Hematopoietic multipotent progenitor cell treated with erythropoietin and hydrocortisone succinate and interleukin-3 and kit ligand, for 15 days (in vitro differentiated cells): ENCODE data around the gene SUCO.

Experiments
- DNase-seq: peaks from one replicate; pipeline ENCODE4 v3.0.0-alpha.2; 2015; ENCODE audit warnings: low spot score

SUCO gene

GRCh38 chr1:172517545-172517944, 15.4 kb upstream of the SUCO start:
- DNase-seq = no peak

DNA sequence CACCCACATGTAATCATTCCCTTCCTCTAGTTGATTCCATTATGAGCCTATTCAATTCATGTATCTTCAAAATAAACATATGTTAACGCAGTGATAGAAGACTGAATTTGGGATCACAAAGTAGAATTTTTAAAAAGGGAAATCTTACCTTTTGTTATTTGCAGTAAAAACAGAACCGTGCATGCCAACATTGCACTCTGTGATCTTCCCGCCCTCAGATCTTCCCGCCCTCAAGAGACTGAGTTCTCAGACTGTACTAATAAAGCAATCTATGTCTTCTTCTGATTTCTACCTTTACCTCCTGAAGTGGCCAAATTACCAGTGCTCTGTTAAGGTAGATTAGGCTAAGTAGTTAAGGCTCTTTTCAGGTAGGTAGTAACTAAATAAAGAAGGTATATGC, 3.6 kb upstream of the SUCO start:
- DNase-seq = no peak

- peak; percentile 38 for DNase-seq
Observed at GRCh38 chr1:172530000-172530399, 3.0 kb upstream of the SUCO start.

DNA sequence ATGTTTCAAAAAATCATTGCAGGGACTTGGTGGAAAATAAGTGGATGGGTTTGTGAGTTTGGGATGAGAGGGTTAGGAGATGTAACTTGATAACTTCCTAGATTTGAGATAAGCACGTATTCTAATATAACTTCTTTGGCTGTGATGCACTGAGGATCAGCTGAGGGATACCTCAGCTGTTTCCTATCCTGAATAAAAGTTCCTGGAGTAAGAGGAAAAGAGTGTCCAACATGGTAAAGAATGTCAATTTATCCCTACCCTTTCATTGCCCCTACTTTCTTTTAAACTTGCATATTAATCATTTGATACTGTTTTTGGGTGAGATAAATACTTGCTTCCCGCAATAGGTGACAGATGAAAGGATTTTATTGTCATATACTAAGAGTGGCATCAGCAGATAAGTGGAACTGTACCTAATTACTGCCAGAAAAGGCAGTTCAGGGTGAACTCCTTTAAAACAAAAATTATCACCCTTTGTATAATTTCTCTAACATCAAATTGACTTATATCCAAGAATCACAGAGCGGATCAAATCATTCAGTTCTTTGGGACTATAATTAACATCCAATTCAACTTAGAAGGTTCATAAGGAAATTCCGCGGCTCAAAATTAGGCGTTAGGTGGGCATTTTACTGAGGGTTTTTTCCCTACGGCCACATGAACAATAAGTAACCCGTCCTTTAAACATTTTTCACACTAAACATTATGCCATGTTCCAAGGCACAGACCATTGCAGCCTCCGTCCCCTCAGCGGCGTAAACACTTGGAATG, 1.4 kb upstream of the SUCO start:
- DNase-seq = peak; percentile 50

GRCh38 chr1:172532183-172532699, 709 bp upstream of the SUCO start:
- DNase-seq = peak; percentile 98

GRCh38 chr1:172533513-172534151, 682 bp downstream of the SUCO start:
- DNase-seq = peak; percentile 33

- no peak for DNase-seq
Observed at GRCh38 chr1:172536256-172536655, 3.3 kb downstream of the SUCO start.

GRCh38 chr1:172537366-172537765, 4.4 kb downstream of the SUCO start:
- DNase-seq = no peak

DNA sequence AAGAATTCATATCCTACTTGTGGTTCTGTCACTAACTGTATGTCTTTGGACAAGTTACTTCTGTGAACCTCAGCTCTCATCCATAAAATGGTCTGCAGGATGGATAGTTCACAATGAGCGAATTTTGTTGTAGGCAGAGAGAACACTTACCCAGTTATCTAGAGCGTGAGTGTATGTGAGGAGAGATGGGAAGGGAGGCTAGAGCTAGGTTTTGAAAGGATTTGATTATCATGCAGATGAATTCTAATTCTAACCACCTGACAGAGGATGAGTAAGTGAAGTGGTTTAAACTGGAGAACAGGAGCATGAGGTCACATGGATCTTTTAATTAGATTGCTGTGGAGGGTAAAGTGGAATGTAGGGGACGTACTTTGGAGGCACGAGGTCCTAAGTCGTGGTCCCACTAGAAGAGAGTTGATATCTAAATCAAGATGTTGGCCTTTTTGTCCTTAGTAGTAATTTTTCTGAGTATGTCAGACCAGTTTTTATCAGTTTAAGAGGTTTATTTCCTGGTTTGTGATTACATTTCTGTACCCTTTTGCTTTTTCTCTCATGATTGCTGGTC, 5.0 kb downstream of the SUCO start:
- no peak for DNase-seq

- no peak for DNase-seq
Observed at GRCh38 chr1:172540635-172541034, 7.7 kb downstream of the SUCO start.

DNA sequence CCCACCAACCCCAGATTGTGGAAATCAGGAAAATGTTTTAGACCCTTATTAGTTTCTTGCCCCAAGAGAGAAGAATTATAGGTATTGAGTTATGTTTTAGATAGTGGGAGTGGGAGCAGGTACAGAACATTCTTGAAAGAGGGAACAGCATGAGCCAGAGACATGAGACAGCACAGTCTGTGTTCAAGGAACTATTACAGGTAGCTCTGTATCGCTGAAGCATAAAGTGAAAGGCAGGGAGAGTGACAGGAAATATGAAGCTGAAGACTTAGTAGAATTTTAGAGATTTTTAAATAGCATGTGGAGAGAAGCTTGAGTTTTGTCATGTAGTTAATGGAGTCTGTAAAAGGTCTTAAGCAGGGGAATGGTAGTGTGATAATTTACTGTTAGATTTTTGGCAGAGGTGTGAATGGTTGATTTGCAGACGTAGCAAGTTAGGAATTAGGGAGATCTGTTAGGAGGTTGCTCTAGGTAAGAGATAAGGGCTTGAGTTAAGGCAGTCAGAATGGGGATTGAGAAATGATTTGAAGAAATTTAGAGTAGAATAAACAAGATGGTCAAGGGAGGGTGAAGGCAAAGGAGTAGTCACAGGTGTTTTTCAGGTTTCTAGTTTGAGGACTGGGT, 11.6 kb downstream of the SUCO start:
- no peak for DNase-seq

- peak; percentile 44 for DNase-seq
Observed at GRCh38 chr1:172545396-172546004, 12.6 kb downstream of the SUCO start.

DNA sequence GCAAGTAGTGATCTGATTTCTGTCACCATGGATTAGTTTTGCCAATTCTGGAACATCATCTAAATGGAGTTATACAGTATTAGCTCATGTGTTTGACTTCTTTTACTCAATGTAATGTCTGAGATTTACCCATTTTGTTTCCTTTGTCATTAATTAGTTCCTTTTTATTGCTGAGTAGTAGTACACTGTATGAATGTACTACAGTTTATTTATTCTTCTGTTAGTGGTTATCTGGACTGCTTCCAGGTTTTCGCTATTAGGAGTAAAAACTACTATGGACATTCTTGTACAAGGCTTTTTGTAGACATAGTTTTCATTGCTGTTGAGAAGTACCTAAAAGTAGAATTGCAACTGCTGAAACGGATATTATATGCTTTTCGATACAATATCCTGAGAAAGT, 14.1 kb downstream of the SUCO start:
- DNase-seq = no peak

DNA sequence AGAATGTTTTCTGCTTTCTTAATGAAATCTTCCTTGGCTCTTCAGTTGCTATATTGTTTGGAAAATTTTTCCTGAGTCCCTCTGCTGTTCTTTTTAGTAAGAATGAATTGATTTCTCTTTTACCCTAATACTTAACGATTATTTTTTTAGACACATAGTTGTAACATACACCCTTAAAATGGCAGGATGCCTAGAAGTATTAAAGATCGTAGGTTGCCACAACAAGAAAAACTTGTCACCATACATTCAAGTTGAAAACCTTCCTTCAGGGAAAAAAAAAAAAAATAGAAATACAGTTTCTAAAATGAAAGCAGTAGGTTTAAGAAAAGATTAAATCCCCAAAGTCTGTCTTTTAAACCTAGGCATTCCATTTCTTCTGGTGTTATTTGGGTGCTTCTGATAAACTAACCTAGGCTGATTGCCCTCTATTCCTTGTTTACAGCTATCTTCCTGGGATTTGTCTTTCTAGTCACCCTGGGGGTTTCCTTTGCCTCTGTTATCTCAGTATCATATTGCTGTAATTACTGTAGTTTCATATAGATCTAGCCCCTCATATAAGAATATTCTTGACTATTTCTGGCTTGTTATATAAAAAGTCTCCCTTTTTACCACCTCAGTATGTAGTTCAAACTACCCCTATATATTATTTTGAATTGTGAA, 16.8 kb downstream of the SUCO start:
- DNase-seq = no peak

- no peak for DNase-seq
Observed at GRCh38 chr1:172551279-172551678, 18.3 kb downstream of the SUCO start.

DNA sequence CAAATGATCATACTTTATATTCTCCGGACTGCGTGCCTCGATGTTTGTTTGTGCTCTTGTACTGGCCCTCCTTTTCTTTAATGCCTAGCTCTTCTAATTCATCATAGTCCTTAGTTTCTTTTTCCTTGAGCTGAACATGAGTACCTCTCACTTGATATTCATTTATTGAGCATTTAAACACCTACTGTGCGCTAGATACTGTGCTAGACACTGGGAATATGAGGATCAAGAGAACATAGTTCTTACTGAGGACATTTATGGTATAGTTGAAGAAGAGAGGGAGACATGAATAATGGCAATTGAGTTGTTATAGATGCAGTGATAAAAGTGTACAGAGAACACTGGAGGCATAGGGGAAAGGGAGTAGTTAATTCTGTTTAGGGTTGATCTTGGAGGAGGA, 22.0 kb downstream of the SUCO start:
- no peak for DNase-seq

- DNase-seq = no peak
Observed at GRCh38 chr1:172556461-172556860, 23.5 kb downstream of the SUCO start.

DNA sequence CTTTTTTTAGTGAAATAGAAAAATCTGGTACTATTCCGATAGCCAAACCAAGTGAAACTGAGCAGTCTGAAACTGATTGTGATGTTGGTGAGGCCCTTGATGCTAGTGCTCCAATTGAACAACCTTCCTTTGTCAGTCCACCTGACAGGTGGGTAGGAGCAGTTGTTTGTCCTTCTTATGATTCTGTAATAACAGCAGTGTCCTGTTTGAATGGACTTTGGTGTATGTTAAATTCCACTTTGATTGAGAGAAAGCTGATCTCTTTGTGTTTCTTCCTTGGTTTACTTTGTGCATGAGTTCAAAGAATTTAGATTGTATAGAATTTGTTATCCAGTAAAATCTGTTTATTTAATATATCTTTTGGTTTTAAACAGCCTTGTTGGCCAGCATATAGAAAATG, 24.3 kb downstream of the SUCO start:
- no peak for DNase-seq

DNA sequence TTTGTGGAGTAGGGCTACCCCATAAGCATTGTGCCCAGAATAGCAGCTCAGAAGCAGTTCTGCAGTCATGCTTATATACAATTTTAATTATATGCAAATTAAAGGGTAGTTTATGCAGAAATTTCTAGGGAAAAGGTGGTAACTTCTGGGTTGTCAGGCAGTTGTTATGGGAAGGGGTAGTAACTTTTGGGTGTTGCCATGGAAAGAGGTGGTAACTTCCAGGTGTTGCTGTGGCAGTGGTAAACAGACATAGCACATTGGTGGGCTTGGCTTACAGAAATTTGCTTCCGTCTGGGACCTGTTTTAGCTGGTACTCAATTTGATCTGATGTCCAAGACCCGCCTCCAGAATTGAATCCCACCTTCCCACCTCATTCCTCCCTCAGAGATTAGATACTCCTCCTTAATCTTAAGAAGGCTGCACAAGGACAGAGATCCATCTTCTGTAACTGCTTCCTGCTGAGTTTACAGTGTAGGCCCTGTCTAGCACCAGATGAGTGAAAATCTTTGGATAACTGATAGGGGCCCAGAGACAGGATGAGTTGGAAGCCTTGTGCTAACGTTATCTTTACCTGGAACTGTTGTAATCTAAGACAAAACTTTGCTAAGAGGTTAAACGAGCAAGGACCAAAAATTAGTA, 26.7 kb downstream of the SUCO start:
- DNase-seq = no peak

DNA sequence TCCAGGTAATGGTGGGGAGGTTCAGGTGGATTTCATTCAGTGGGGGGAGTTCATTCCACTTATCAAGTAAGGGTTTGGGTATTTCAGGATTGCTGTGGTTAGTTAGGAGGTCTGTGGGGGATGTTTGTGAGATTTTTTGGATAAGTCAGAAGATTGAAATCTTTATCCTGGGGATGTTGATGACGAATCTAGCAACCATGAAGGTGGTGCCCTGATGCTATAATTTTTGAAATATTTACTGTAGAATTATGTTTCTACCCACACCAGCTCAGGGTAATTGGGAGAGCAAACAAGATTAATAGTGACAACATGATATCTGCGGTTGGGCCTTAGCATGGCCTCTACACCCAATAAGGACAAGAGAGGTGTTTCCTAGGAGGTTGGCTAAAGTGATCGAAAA, 28.3 kb downstream of the SUCO start:
- no peak for DNase-seq
